Common myeloid progenitor, CD34-positive (primary cell): ENCODE measurements around the gene CAPN9.

Source experiments
- CTCF ChIA-PET: fragments of 350-600 bp; sonication (Branson Sonifier 250); formaldehyde crosslinking; loops from one replicate; lab custom pipeline; 2021; ENCODE audit warnings: antibody characterized with exemption; lab: Charles Lee
- POLR2A ChIA-PET: fragments of 350-600 bp; sonication (Branson Sonifier 250); formaldehyde crosslinking; loops from one replicate; lab custom pipeline; 2021; ENCODE audit warnings: antibody characterized with exemption; lab: Charles Lee
- DNase-seq, 3 donors: peaks; one replicate each; pipeline versions ENCODE4 v3.0.0 to v3.0.0-alpha.2; 2013
- H3K27ac ChIP-seq, 2 experiments: 1 replicate in 1 of 2; 2 replicates in 1 of 2; pipeline ENCODE4 v1.7.0; 2013; ENCODE audit warnings: inconsistent platforms in 2 of 2, low read length in 2 of 2, mild to moderate bottlenecking in 2 of 2, low read depth in 1 of 2, moderate library complexity in 1 of 2; ENCODE audit not compliant: severe bottlenecking in 2 of 2, insufficient read depth in 1 of 2, poor library complexity in 1 of 2
- H3K27me3 ChIP-seq, 5 experiments: replicated peaks in 2 of 5; 1 replicate in 3 of 5; 2 replicates in 2 of 5; pipeline versions ENCODE4 v1.6.1 to v1.7.0; 2013; ENCODE audit warnings: low read length in 4 of 5, mild to moderate bottlenecking in 2 of 5, moderate library complexity in 2 of 5, inconsistent platforms in 1 of 5; ENCODE audit not compliant: insufficient read depth in 5 of 5, control insufficient read depth in 4 of 5
- H3K36me3 ChIP-seq, 4 experiments: 1 replicate in 2 of 4; 2 replicates in 2 of 4; pipeline versions ENCODE4 v1.6.1 to v1.7.0; 2013; ENCODE audit warnings: low read length in 3 of 4, control low read depth in 1 of 4, mild to moderate bottlenecking in 1 of 4; ENCODE audit not compliant: control insufficient read depth in 4 of 4, insufficient read depth in 4 of 4
- H3K4me1 ChIP-seq, 4 experiments: 1 replicate in 3 of 4; 2 replicates in 1 of 4; pipeline versions ENCODE4 v1.6.1 to v1.7.1; 2013; ENCODE audit warnings: low read length in 3 of 4, mild to moderate bottlenecking in 3 of 4, control low read depth in 1 of 4, inconsistent platforms in 1 of 4, moderate library complexity in 1 of 4; ENCODE audit not compliant: control insufficient read depth in 4 of 4, insufficient read depth in 4 of 4; ENCODE audit errors: control extremely low read depth in 1 of 4
- H3K4me3 ChIP-seq, 7 experiments: 1 replicate in 4 of 7; 2 replicates in 3 of 7; pipeline versions ENCODE4 v1.5.1 to v1.7.0; 2013; ENCODE audit warnings: mild to moderate bottlenecking in 7 of 7, low read length in 6 of 7, moderate library complexity in 6 of 7, inconsistent platforms in 2 of 7, low read depth in 2 of 7, control low read depth in 1 of 7; ENCODE audit not compliant: insufficient read depth in 4 of 7, control insufficient read depth in 1 of 7; ENCODE audit errors: extremely low read depth in 1 of 7
- H3K9me3 ChIP-seq, 5 experiments: 1 replicate in 4 of 5; 2 replicates in 1 of 5; pipeline versions ENCODE4 v1.6.1 to v1.7.1; 2013; ENCODE audit warnings: low read length in 4 of 5, mild to moderate bottlenecking in 2 of 5, inconsistent platforms in 1 of 5, low read depth in 1 of 5, moderate library complexity in 1 of 5; ENCODE audit not compliant: control insufficient read depth in 4 of 5, insufficient read depth in 2 of 5; ENCODE audit errors: control extremely low read depth in 1 of 5
- WGBS: methylation state at CpG from one replicate; pipeline ENCODE4 v1.1.5; 2013; ENCODE audit not compliant: insufficient coverage; 5-methylcytosine and 5-hydroxymethylcytosine counted together

Gene CAPN9

DNA sequence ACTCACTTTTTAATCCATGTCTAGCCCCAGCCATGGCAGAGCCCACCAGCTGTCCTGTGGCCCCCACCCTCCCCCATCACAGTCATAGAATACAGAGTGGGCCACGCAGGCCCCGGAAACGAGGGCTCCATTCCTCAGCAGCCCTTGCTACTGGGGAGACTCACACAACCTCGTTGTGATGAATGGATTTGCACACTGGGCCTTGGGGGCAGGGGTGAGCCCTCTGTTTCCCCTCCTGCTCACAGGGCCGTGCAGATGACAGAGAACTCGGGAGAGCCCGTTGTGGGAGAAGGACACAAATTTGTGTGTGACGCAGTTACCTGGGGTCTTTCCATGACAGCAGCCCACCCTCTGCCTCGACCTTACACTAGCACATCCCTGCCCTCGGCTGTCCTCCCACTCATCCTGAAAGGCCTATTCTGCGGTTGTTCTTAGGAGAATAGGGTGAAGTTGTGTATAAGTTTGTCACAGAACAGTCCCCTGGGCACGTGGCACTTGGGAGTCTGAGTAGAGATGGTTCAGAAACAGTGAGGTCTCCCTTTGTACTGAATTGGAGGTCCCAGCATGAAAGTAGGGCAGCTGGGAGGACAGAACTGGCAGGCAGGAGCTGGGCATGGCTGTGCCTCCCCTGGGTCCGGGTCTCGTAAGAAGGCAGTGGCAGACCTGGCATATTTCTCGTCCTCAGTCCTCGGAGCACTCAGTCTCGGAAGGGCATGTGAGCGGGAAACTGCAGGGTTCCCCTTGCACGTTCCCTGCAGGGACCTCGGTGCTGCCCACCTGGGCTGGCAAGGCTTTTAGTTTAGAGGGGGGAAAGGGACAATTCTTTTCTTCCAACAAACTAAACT is 40.1 kb upstream of the CAPN9 start:
- POLR2A ChIA-PET, result no interaction called here
- WGBS, result 96% methylated on average over 13 of the region's 20 CpGs
- Histone ChIP-seq H3K4me3 (no peak overlapping the region), H3K4me1 (peaks cover 0 to 14% (median 11%) of the 10 kb centered on the region in 4 experiments), H3K27me3 (peaks cover 0 to 5% (median 0%) of the 10 kb centered on the region in 5 experiments), H3K27ac (no peak overlapping the region), H3K36me3 (no peaks in the 10 kb centered on the region), H3K9me3 (no peaks in the 10 kb centered on the region)
- CTCF ChIA-PET, result no interaction called here
- no peak for DNase-seq

DNA sequence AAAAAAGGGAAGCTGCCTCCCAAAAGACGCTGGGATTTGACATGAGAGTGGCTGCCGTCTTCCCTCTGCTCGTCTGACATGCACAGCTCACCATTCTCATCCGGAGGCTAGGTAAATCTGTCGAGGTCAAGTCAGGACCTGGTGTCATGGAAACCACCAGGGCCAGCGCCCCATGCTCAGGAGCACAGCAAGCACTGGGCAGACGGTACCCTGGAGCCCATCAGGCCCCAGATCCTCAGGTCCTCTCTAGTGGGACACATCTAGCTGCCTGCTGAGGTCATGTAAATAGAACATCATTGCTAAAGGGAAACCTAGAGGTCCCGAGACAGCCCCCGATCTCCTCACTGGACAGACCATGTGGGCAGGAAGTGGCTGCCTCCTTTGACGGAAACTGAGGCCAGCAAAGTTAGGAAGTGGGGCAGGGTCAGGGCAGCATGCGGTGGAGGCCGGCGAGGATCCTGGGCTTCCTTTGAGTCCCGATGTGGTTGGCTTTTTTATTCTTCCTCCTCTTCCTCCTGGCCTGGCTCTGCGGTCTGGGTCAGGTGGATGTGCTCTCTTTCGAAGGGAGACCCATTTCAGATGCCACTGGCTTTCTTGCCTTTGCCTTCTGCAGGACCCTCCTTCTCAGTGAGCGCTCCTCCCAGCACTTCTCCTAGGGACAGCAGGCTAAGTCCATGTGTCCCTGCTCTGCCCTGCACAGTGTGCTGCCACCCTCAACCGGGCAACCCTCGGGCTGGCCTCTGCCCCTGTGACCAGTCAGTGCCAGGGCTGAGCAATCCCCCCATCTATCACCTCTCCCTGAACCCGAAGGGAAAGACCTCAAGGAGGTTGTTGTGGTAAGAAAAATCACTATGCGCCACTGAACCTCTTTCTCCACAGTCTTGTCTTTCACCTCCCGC is 39.2 kb upstream of the CAPN9 start:
- H3K27ac ChIP-seq, result no peak overlapping the region
- ChIA-PET CTCF (no interaction called here), POLR2A (no interaction called here)
- DNase-seq, result peak in 2 of 3 donors; percentile 3 to 5
- H3K9me3 ChIP-seq, result no peaks in the 10 kb centered on the region
- 39% methylated on average over 18 of the region's 22 CpGs for WGBS
- H3K36me3 ChIP-seq, result no peaks in the 10 kb centered on the region
- peak overlapping the region in 1 of 7 experiments; percentile 36 for H3K4me3 ChIP-seq
- peaks cover 0 to 14% (median 11%) of the 10 kb centered on the region in 4 experiments for H3K4me1 ChIP-seq
- H3K27me3 ChIP-seq, result peaks cover 0 to 5% (median 0%) of the 10 kb centered on the region in 5 experiments

DNA sequence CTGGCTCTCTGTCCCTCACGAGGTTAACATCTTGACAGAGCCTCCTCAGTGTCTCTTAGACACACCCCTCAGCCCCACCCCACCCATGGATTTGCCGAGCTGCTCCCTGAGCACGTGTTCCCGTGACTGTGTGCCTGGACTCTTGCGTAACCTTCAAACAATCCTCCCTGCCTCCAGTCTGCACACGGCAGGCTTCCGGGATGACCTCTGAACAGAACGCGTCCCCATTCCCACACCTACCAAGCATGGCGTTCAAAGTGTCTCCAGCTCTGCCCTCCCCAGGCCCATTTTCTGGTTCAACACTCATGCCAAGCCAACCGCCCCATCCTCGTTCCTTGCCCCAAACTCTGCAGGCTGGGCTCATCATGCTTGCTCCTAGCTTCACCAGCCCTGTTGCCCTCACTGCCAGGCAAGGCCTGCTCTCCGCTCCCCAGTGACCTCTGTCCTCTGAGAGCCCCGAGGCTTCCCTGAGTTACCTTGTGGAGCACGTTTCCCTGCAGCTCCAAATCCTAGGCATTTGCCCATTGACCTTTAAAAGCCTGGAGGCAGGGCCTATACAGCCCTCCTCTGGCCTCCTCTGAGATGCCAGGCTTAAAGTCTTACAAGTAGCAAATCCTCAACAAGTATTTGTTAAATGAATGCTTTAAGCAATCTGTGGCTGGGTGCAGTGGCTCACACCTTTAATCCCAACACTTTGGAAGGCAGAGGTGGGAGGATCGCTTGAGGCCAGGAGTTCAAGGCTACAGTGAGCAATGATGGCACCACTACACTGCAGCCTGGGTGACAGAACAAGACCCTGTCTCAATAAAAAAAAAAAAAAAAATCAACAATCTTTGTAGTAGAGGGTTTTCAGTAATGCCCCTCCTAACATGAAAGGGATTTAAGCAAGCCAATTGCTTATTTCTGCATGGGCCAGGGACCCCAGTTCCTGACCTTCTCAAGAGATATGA is 38.3 kb upstream of the CAPN9 start:
- DNase-seq, result no peak
- Histone ChIP-seq H3K27me3 (peaks cover 0 to 7% (median 2%) of the 10 kb centered on the region in 5 experiments), H3K36me3 (no peaks in the 10 kb centered on the region), H3K4me1 (peaks cover 0 to 18% (median 11%) of the 10 kb centered on the region in 4 experiments), H3K9me3 (no peaks in the 10 kb centered on the region), H3K4me3 (no peak overlapping the region), H3K27ac (no peak overlapping the region)
- 94% methylated on average over 13 of the region's 16 CpGs for WGBS
- POLR2A ChIA-PET, result interaction anchor here (0.5 kb wide), 1 partner anchor 314 kb away, joined by 3 read pairs; no protein-coding TSS in a partner anchor
- CTCF ChIA-PET, result no interaction called here

DNA sequence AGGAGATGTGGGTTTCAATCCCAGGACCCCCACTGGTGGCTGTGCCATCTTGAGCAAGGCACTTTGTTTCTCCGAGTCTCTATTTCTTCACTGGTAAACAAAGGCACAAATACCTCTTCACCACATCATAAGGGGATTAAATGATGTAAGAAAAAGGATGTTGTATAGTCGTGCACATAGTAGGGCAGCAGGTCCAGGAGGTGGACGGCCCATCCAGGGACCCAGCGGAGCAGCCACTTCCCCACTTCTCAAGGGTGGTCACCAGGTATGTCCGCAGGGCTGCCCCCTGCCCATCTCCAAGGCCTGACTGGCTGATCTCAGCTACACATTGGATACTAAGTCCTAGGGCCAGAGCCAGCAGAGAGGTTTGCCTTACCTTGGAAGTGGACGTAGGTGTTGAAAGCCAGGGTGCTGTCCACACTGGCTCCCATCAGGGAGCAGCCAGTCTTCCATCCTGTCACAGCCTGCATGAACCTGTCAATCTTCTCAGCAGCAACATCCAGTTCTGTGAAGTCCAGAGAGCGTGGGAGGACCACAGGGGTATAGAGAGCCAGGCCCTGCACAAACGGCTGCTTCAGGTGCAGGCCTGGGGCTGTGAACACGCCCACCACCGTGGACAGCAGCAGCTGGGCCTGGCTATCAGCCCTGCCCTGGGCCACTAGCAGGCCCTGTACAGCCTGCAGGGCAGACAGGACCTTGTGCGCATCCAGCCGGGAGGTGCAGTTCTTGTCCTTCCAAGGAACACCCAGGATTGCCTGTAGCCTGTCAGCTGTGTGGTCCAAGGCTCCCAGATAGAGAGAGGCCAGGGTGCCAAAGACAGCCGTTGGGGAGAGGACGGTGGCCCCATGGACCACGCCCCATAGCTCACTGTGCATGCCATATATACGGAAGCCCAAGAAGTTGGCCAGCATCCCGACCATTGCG is 37.3 kb upstream of the CAPN9 start:
- Histone ChIP-seq H3K9me3 (no peaks in the 10 kb centered on the region), H3K4me3 (no peak overlapping the region), H3K36me3 (no peaks in the 10 kb centered on the region), H3K27me3 (peaks cover 0 to 8% (median 2%) of the 10 kb centered on the region in 5 experiments), H3K4me1 (peaks cover 0 to 22% (median 11%) of the 10 kb centered on the region in 4 experiments), H3K27ac (no peak overlapping the region)
- 92% methylated on average over 16 of the region's 18 CpGs for WGBS
- DNase-seq, result no peak
- POLR2A ChIA-PET, result no interaction called here
- CTCF ChIA-PET, result no interaction called here

DNA sequence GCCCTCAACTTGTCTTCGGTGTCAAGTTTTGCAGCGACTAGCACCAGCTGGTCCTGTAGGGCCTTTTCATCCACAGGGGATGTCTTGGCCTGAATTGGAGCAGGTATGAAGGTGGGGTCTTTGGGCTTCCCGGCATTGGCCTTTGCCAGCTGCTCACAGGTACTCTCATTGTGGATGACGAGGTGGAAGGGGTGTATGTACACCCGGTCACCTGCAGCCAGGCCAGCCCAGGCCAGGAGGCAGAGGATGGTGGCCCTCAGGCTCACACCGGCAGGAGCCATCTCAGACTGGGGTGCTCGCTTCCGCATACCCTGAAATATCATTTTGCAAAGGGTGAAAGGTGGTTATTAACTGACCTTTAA is 36.7 kb upstream of the CAPN9 start:
- WGBS, result 97% methylated on average over 8 of the region's 8 CpGs
- Histone ChIP-seq H3K4me1 (peaks cover 0 to 22% (median 11%) of the 10 kb centered on the region in 4 experiments), H3K36me3 (no peaks in the 10 kb centered on the region), H3K4me3 (no peak overlapping the region), H3K27me3 (peaks cover 0 to 8% (median 2%) of the 10 kb centered on the region in 5 experiments), H3K9me3 (no peaks in the 10 kb centered on the region), H3K27ac (no peak overlapping the region)
- no peak for DNase-seq
- POLR2A ChIA-PET, result no interaction called here
- CTCF ChIA-PET, result no interaction called here

DNA sequence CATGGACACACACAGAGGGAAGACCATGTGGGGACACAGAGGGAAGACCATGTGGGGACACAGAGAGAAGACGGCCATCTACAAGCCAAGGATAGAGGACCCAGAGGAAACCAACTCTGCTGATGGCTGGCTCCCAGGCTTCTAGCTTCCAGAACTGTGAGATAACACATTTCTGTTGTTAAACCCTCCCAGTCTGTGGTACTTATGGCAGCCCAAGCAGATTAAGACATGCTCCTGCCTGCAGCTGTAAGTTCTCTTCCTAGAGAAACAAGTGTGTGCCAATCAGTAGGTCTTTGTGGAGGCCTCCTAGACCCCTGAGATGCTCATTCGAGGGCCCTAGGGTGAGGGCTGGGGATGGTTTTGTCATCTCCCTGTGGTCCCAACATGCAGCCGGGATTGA is 35.9 kb upstream of the CAPN9 start:
- ChIA-PET CTCF (no interaction called here), POLR2A (no interaction called here)
- peaks cover 0 to 8% (median 2%) of the 10 kb centered on the region in 5 experiments for H3K27me3 ChIP-seq
- no peak overlapping the region for H3K4me3 ChIP-seq
- peaks cover 0 to 4% (median 0%) of the 10 kb centered on the region in 5 experiments for H3K9me3 ChIP-seq
- peaks cover 0 to 22% (median 11%) of the 10 kb centered on the region in 4 experiments for H3K4me1 ChIP-seq
- 87% methylated on average over 3 of the region's 3 CpGs for WGBS
- H3K36me3 ChIP-seq, result no peaks in the 10 kb centered on the region
- H3K27ac ChIP-seq, result no peak overlapping the region
- no peak for DNase-seq
